CD4-positive, alpha-beta T cell (primary cell): ENCODE measurements around the gene NANOS3. TPM values are rescaled to one million over a fixed set of nuclear protein-coding genes. Genes with fewer than 3 reads are reported as not detected.

Experiments used
- ATAC-seq: fragments of 200-7000 bp; cut with Tn5 transposase; one replicate; pipeline ENCODE4 v1.10.0; 2022; ENCODE audit warnings: mild to moderate bottlenecking; ENCODE audit not compliant: poor library complexity
- CTCF ChIA-PET: fragments of 350-600 bp; sonication (Branson Sonifier 250); formaldehyde crosslinking; loops from one replicate; lab custom pipeline; 2021; ENCODE audit warnings: antibody characterized with exemption, inconsistent platforms; lab: Charles Lee
- POLR2A ChIA-PET: fragments of 350-600 bp; sonication (Branson Sonifier 250); formaldehyde crosslinking; loops from one replicate; lab custom pipeline; 2021; ENCODE audit warnings: antibody characterized with exemption, inconsistent platforms; lab: Charles Lee
- DNase-seq, 14 experiments: peaks; one replicate each; pipeline ENCODE4 v3.0.0-alpha.2; 2013 to 2020; ENCODE audit warnings: mixed read lengths in 2 of 14
- H3K27ac ChIP-seq, 2 donors: one replicate each; pipeline versions ENCODE4 v1.5.1 to v1.7.0; 2013; ENCODE audit warnings: low read length in 2 of 2, low read depth in 1 of 2, mild to moderate bottlenecking in 1 of 2
- H3K27me3 ChIP-seq, 2 experiments: 1 replicate in 1 of 2; 2 replicates in 1 of 2; pipeline versions ENCODE4 v1.6.1 to v1.7.0; 2013; ENCODE audit warnings: low read length in 2 of 2, control low read depth in 1 of 2, mild to moderate bottlenecking in 1 of 2, moderate library complexity in 1 of 2; ENCODE audit not compliant: insufficient read depth in 2 of 2, control insufficient read depth in 1 of 2
- H3K36me3 ChIP-seq: one replicate; pipeline ENCODE4 v1.6.1; 2013; ENCODE audit warnings: low read length, control low read depth; ENCODE audit not compliant: insufficient read depth
- H3K4me1 ChIP-seq: one replicate; pipeline ENCODE4 v1.6.1; 2013; ENCODE audit warnings: low read length, control low read depth; ENCODE audit not compliant: insufficient read depth
- H3K4me3 ChIP-seq: one replicate; pipeline ENCODE4 v1.5.1; 2013; ENCODE audit warnings: mild to moderate bottlenecking, low read length, moderate library complexity
- H3K9me3 ChIP-seq, 2 experiments: 1 replicate in 1 of 2; 2 replicates in 1 of 2; pipeline versions ENCODE4 v1.6.1 to v1.7.0; 2013; ENCODE audit warnings: low read length in 2 of 2, mild to moderate bottlenecking in 2 of 2, control low read depth in 1 of 2, moderate library complexity in 1 of 2; ENCODE audit not compliant: control insufficient read depth in 1 of 2, insufficient read depth in 1 of 2
- H3K27ac Mint-ChIP-seq: one replicate; pipeline ENCODE4 v1.8.0; 2020; ENCODE audit warnings: mixed read lengths
- H3K27me3 Mint-ChIP-seq: one replicate; pipeline ENCODE4 v1.8.0; 2021; ENCODE audit warnings: mixed read lengths
- H3K36me3 Mint-ChIP-seq: one replicate; pipeline ENCODE4 v1.8.0; 2021; ENCODE audit warnings: low read depth, mixed read lengths
- H3K4me1 Mint-ChIP-seq: one replicate; pipeline ENCODE4 v1.8.0; 2021; ENCODE audit warnings: low read depth, mixed read lengths
- H3K4me3 Mint-ChIP-seq: one replicate; pipeline ENCODE4 v1.8.0; 2020; ENCODE audit warnings: mild to moderate bottlenecking, mixed read lengths
- H3K9me3 Mint-ChIP-seq: one replicate; pipeline ENCODE4 v1.8.0; 2020; ENCODE audit warnings: mixed read lengths
- intact Hi-C, 2 experiments: fragments of 100-400 bp; cut with DNase I in 1 of 2; cut with micrococcal nuclease in 1 of 2; formaldehyde crosslinking; loops; one replicate each; pipeline versions ENCODE4 v1.15.1 to v1.9.0; 2023 to 2025; cut with DNase I, micrococcal nuclease
- microRNA-seq: library from miRNA; unstranded; fragments of <30 nt; microRNA quantifications from one replicate; pipeline ENCODE4 v1.2.0, GENCODE V29; 2021; ENCODE audit warnings: borderline microRNAs expressed, borderline replicate concordance
- total RNA-seq, 174 experiments: library from RNA in 2 of 174; stranded (reverse) in 2 of 174; gene quantifications; one replicate each; pipeline ENCODE4 v1.2.3 and lab custom pipeline; 2021 to 2026
- TF ChIP-seq, protein P1 (sequence below): fragments of 200-600 bp; IDR thresholded peaks from one replicate; pipeline ENCODE4 v1.8.0; 2022; ENCODE audit warnings: antibody characterized with exemption, mild to moderate bottlenecking

NANOS3 gene
- total RNA-seq, 2 experiments from 2014 or later: 0.87 TPM; not detected in 1

DNA sequence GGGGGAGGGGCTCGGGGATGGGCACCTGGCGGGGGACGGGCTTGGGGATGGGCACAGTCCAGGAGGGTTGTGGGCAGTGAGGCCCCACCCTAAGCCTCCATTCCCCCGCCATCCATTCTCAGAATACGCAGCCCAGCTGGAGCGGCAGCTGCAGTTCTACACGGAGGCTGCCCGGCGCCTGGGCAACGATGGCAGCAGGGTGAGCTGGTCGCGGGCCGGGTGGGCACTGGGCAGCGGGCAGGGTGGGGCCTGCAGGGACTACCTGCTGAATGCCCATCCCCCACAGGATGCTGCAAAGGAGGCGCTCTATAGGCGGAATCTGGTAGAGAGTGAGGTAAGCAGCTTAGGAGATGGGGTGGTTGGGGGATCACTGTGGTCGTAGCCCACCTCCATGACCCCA lies 53.0 kb downstream of the NANOS3 start:
- peaks cover 23% of the 10 kb centered on the region for H3K36me3 ChIP-seq
- H3K27ac ChIP-seq: no peak overlapping the region
- intact Hi-C loops: loop anchor here in 1 of 2 experiments (5.0 kb wide), 1 partner anchor 43 kb away; no protein-coding TSS in a partner anchor
- H3K4me3 Mint-ChIP-seq: no peak overlapping the region
- H3K9me3 ChIP-seq: no peaks in the 10 kb centered on the region
- no peak for ATAC-seq
- no peaks in the 10 kb centered on the region for H3K9me3 Mint-ChIP-seq
- TF ChIP-seq, protein P1, sequence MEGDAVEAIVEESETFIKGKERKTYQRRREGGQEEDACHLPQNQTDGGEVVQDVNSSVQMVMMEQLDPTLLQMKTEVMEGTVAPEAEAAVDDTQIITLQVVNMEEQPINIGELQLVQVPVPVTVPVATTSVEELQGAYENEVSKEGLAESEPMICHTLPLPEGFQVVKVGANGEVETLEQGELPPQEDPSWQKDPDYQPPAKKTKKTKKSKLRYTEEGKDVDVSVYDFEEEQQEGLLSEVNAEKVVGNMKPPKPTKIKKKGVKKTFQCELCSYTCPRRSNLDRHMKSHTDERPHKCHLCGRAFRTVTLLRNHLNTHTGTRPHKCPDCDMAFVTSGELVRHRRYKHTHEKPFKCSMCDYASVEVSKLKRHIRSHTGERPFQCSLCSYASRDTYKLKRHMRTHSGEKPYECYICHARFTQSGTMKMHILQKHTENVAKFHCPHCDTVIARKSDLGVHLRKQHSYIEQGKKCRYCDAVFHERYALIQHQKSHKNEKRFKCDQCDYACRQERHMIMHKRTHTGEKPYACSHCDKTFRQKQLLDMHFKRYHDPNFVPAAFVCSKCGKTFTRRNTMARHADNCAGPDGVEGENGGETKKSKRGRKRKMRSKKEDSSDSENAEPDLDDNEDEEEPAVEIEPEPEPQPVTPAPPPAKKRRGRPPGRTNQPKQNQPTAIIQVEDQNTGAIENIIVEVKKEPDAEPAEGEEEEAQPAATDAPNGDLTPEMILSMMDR: no peak
- H3K4me1 Mint-ChIP-seq: no peaks in the 10 kb centered on the region
- no peaks in the 10 kb centered on the region for H3K27me3 ChIP-seq
- peaks cover 23% of the 10 kb centered on the region for H3K36me3 Mint-ChIP-seq
- H3K27ac Mint-ChIP-seq: no peak overlapping the region
- H3K4me3 ChIP-seq: no peak overlapping the region
- ChIA-PET CTCF (no interaction called here), POLR2A (no interaction called here)
- peaks cover 5% of the 10 kb centered on the region for H3K27me3 Mint-ChIP-seq
- peaks cover 9% of the 10 kb centered on the region for H3K4me1 ChIP-seq
- no peak for DNase-seq

Small RNAs within 50 kb of the gene (microRNA-seq; reads per million reads assigned to microRNA genes)
- gene MIR181C (252 reads per million, percentile 74 among the genes with 10 or more reads in this experiment), gene MIR181D (49.8 reads per million, percentile 59 among the genes with 10 or more reads in this experiment)

Other genes starting within 250 kb of the NANOS3 start
- 10 to 100 TPM; 20.4 to 21.1 TPM for gene MRI1, start 112.6 kb upstream of the NANOS3 start, total RNA-seq
- gene C19orf53, start 102.7 kb upstream of the NANOS3 start, total RNA-seq: 100 to 1,000 TPM; 119 TPM
- gene ZSWIM4, start 81.7 kb upstream of the NANOS3 start, total RNA-seq: 1 to 10 TPM; 3.5 to 3.8 TPM
- 1 to 10 TPM; 1.1 to 1.3 TPM for gene BRME1, start 29.0 kb downstream of the NANOS3 start, total RNA-seq
- gene CC2D1A, start 29.1 kb downstream of the NANOS3 start, total RNA-seq: 10 to 100 TPM; 16.4 to 16.9 TPM
- gene PODNL1, start 61.3 kb downstream of the NANOS3 start, total RNA-seq: not detected
- 10 to 100 TPM; 84.9 to 85.0 TPM for gene DCAF15, start 75.4 kb downstream of the NANOS3 start, total RNA-seq
- gene RFX1, start 129.2 kb downstream of the NANOS3 start, total RNA-seq: 10 to 100 TPM; 14.6 to 16.3 TPM
- not detected for gene RLN3, start 151.0 kb downstream of the NANOS3 start, total RNA-seq
- gene IL27RA, start 154.6 kb downstream of the NANOS3 start, total RNA-seq: 10 to 100 TPM; 25.0 to 26.7 TPM
- gene PALM3, start 184.9 kb downstream of the NANOS3 start, total RNA-seq: under 1 TPM in 1 of 2 experiments, not detected in 1; 0.25 TPM
- under 1 TPM; 0.39 to 0.49 TPM for gene MISP3, start 195.7 kb downstream of the NANOS3 start, total RNA-seq
- gene C19orf67, start 208.6 kb downstream of the NANOS3 start, total RNA-seq: not detected
- 10 to 100 TPM; 29.4 to 30.1 TPM for gene SAMD1, start 213.6 kb downstream of the NANOS3 start, total RNA-seq
- 10 to 100 TPM; 27.4 to 29.8 TPM for gene PRKACA, start 240.6 kb downstream of the NANOS3 start, total RNA-seq